GM12878 (cell line): Measurements from ENCODE around the gene CRAMP1. TPM values are rescaled to one million over a fixed set of nuclear protein-coding genes. Genes with fewer than 3 reads are reported as not detected.

Experiments used
- ATAC-seq: fragments of 200-7000 bp; cut with Tn5 transposase; 3 replicates; pipeline ENCODE4 v1.9.1; 2020; ENCODE audit warnings: mild to moderate bottlenecking, moderate library complexity
- BruUV-seq: library from RNA; stranded (reverse); fragments of 400-500 nt; replicated peaks from 2 replicates; lab custom pipeline; 2021; lab: Mats Ljungman, UMichigan
- CTCF ChIA-PET: fragments of 300-600 bp; sonication (Branson Sonifier 250); formaldehyde crosslinking; extraction: SDS; loops from one replicate; lab custom pipeline; 2021; ENCODE audit warnings: inconsistent platforms; lab: Yijun Ruan, JAX
- POLR2A ChIA-PET: fragments of 350-600 bp; formaldehyde crosslinking; extraction: SDS; loops from one replicate; lab custom pipeline; 2021; ENCODE audit warnings: inconsistent platforms; lab: Charles Lee
- RAD21 ChIA-PET: fragments of 300-600 bp; sonication (Branson Sonifier 250); formaldehyde crosslinking; loops from one replicate; lab custom pipeline; 2023; ENCODE audit warnings: antibody characterized with exemption; ENCODE audit not compliant: unreplicated experiment; lab: Charles Lee
- SMC1A ChIA-PET: fragments of 300-600 bp; sonication (Branson Sonifier 250); formaldehyde crosslinking; loops from one replicate; lab custom pipeline; 2023; ENCODE audit not compliant: unreplicated experiment, uncharacterized antibody; lab: Charles Lee
- DNase-seq: peaks from one replicate; pipeline ENCODE4 v3.0.0-alpha.2; 2011; ENCODE audit warnings: low read depth, low spot score
- FAIRE-seq: peaks from 3 replicates; lab custom pipeline; 2011; peaks lifted over from hg19 to GRCh38; lab: Jason Lieb, UNC
- H2AFZ ChIP-seq: 2 replicates; pipeline ENCODE4 v1.6.0; 2011; ENCODE audit warnings: low read depth, low read length, control low read depth; ENCODE audit not compliant: control insufficient read depth
- H3K27ac ChIP-seq: 2 replicates; pipeline ENCODE4 v1.5.1; 2011; ENCODE audit warnings: control low read depth; ENCODE audit not compliant: control insufficient read depth, insufficient read depth
- H3K27me3 ChIP-seq, 2 experiments: replicated peaks in 1 of 2; 2 replicates each; pipeline versions ENCODE4 v1.6.0 to v1.6.1; 2011; ENCODE audit warnings: low read length in 1 of 2; ENCODE audit not compliant: control insufficient read depth in 2 of 2, insufficient read depth in 2 of 2
- H3K36me3 ChIP-seq, 2 experiments: 2 replicates each; pipeline ENCODE4 v1.5.1; 2011; ENCODE audit warnings: low read length in 1 of 2; ENCODE audit not compliant: control insufficient read depth in 2 of 2, insufficient read depth in 2 of 2
- H3K4me1 ChIP-seq: 2 replicates; pipeline ENCODE4 v1.6.1; 2011; ENCODE audit warnings: mild to moderate bottlenecking, low read length, moderate library complexity, mixed read lengths; ENCODE audit not compliant: control insufficient read depth, insufficient read depth
- H3K4me2 ChIP-seq: 2 replicates; pipeline ENCODE4 v1.6.0; 2011; ENCODE audit warnings: control low read depth; ENCODE audit not compliant: control insufficient read depth, insufficient read depth
- H3K4me3 ChIP-seq: fragments of 200-600 bp; sonication (generic); 2 replicates; pipeline ENCODE4 v1.5.1; 2016
- H3K79me2 ChIP-seq: 2 replicates; pipeline ENCODE4 v1.6.0; 2011; ENCODE audit warnings: low read length; ENCODE audit not compliant: control insufficient read depth, insufficient read depth
- H3K9ac ChIP-seq: 2 replicates; pipeline ENCODE4 v1.8.0; 2011; ENCODE audit warnings: low read length, control low read depth, mixed read lengths; ENCODE audit not compliant: control insufficient read depth, insufficient read depth
- H3K9me3 ChIP-seq: replicated peaks from 3 replicates; pipeline ENCODE4 v1.5.1; 2011; ENCODE audit warnings: mild to moderate bottlenecking, low read length; ENCODE audit not compliant: control insufficient read depth, insufficient read depth
- H4K20me1 ChIP-seq: 2 replicates; pipeline ENCODE4 v1.6.0; 2011; ENCODE audit not compliant: control insufficient read depth, insufficient read depth
- CEBPB ChIP-seq, 2 experiments: fragments of 150-350 bp in 1 of 2; IDR thresholded peaks; 2 replicates each; pipeline ENCODE4 v1.6.1; 2012 to 2014; ENCODE audit warnings: low read depth in 2 of 2, low read length in 2 of 2, borderline replicate concordance in 1 of 2, inconsistent platforms in 1 of 2
- ELK1 ChIP-seq: IDR thresholded peaks from 2 replicates; pipeline ENCODE4 v1.6.1; 2012; ENCODE audit warnings: low read depth, low read length, improper control_type of control experiment
- EZH2 ChIP-seq: IDR thresholded peaks from 2 replicates; pipeline ENCODE4 v1.6.1; 2012; ENCODE audit warnings: low read depth, mild to moderate bottlenecking, control low read depth, inconsistent platforms, low read length, borderline replicate concordance; ENCODE audit not compliant: control insufficient read depth
- HSF1 ChIP-seq: fragments of 150-350 bp; IDR thresholded peaks from 2 replicates; pipeline ENCODE4 v1.6.1; 2014; ENCODE audit warnings: mild to moderate bottlenecking, low read depth, low read length
- JUNB ChIP-seq: IDR thresholded peaks from 2 replicates; pipeline ENCODE4 v1.6.1; 2016; ENCODE audit warnings: antibody characterized with exemption, mild to moderate bottlenecking
- ZBTB40 ChIP-seq: fragments of 450-650 bp; IDR thresholded peaks from 2 replicates; pipeline ENCODE4 v1.6.1; 2016; ENCODE audit warnings: mild to moderate bottlenecking, moderate library complexity, borderline replicate concordance
- ZNF592 ChIP-seq: fragments of 450-650 bp; IDR thresholded peaks from 2 replicates; pipeline ENCODE4 v1.6.1; 2017; ENCODE audit warnings: mild to moderate bottlenecking, moderate library complexity
- ZZZ3 ChIP-seq: IDR thresholded peaks from 2 replicates; pipeline ENCODE4 v1.6.1; 2011; ENCODE audit warnings: low read depth; ENCODE audit not compliant: control insufficient read depth, insufficient read length
- WGBS: methylation state at CpG from one replicate; pipeline ENCODE4 v1.1.6; 2016; ENCODE audit warnings: low lambda C conversion rate; ENCODE audit not compliant: insufficient replicate concordance, insufficient coverage; ENCODE audit errors: missing lambda C conversion rate; 5-methylcytosine and 5-hydroxymethylcytosine counted together
- in situ Hi-C: fragments of 300-500 bp; cut with MboI; formaldehyde crosslinking; loops from 9 replicates; pipeline ENCODE4 v1.14.3; 2018; ENCODE audit warnings: mixed read lengths
- intact Hi-C: fragments of 100-400 bp; cut with micrococcal nuclease; formaldehyde crosslinking; loops from one replicate; pipeline ENCODE4 v1.14.2; 2022; ENCODE audit not compliant: unreplicated experiment
- polyA plus RNA-seq, 11 experiments: library from polyadenylated mRNA; depleted of rRNA in 4 of 11; unstranded in 6 of 11; stranded (reverse) in 5 of 11; fragments of >200 nt; fragmentation: Nextera tagmentation in 4 of 11; fragmentation: Illumina TruSeq in 1 of 11; extraction: Ambion mirVana in 4 of 11; extraction: Trizol in 1 of 11; gene quantifications; 1 replicate in 1 of 11; 2 replicates in 10 of 11; pipeline versions ENCODE4 v1.2.1 to v1.2.3, GENCODE V29; 2011 to 2016; ENCODE audit warnings: inconsistent platforms in 2 of 11, missing spikeins in 2 of 11, low read depth in 1 of 11
- total RNA-seq, 4 experiments: library from RNA; depleted of rRNA in 3 of 4; stranded (reverse); fragments of >200 nt in 3 of 4; fragmentation: Illumina TruSeq in 1 of 4; extraction: Trizol in 1 of 4; gene quantifications; 2 replicates each; pipeline versions ENCODE4 v1.2.1 to v1.2.3, GENCODE V29; 2013 to 2021

CRAMP1 gene
- total and polyA plus RNA-seq, 10 of the 15 experiments (the other 5 are each of a cell fraction or from before 2014, with no cell fraction given) = 0.37 to 9.8 (median 3.9) TPM

GRCh38 chr16:1681032-1681431 is 68.9 kb downstream of the CRAMP1 start:
- Histone ChIP-seq H3K4me3 (no peak overlapping the region; the same call in 1 of the 2 replicates), H3K27me3 (no peaks in the 10 kb centered on the region), H2AFZ (no peak overlapping the region), H3K36me3 (peaks cover 1 to 10% of the 10 kb centered on the region in 2 experiments; a peak in 2 of 4 replicates), H3K4me2 (no peak overlapping the region), H3K4me1 (no peaks in the 10 kb centered on the region; the same call in 1 of the 2 replicates), H3K79me2 (peaks cover 44% of the 10 kb centered on the region), H3K9ac (no peak overlapping the region), H3K27ac (no peak overlapping the region), H4K20me1 (peaks cover 4% of the 10 kb centered on the region; the same call in 1 of the 2 replicates), H3K9me3 (no peaks in the 10 kb centered on the region)
- ChIA-PET SMC1A (no interaction called here), RAD21 (no interaction called here), CTCF (interaction anchor here (1.4 kb wide), 1 partner anchor 25 kb away, joined by 4 read pairs; the partner anchor contains the start of gene MAPK8IP3), POLR2A (no interaction called here)
- BruUV-seq = no TSS peak
- WGBS = 94% methylated on average over 10 of the region's 10 CpGs
- in situ Hi-C loops (no loop called here), intact Hi-C loops (no loop called here)
- ATAC-seq = no peak
- no peak for DNase-seq
- no peak for FAIRE-seq
- no peak for TF ChIP-seq ZZZ3
- TF ChIP-seq ZNF592 = no peak
- TF ChIP-seq JUNB = no peak
- TF ChIP-seq CEBPB (IDR thresholded peaks at IDR 0.05; ENCODE audit: borderline replicate concordance in 1 of 2, low read depth in 2 of 2, low read length in 2 of 2) = no peak
- no peak for TF ChIP-seq EZH2
- TF ChIP-seq ELK1 = no peak
- no peak for TF ChIP-seq ZBTB40
- no peak for TF ChIP-seq HSF1
